Measurements from ENCODE around the gene NCKAP5.

GRCh38 chr2:133240491-133241223, 327.6 kb downstream of the NCKAP5 start:
- TF ChIP-seq EZH2 (IDR thresholded peaks at IDR 0.05; ENCODE audit: insufficient read depth, poor library complexity, severe bottlenecking) (no peak), EZH2phosphoT487 (IDR thresholded peaks at IDR 0.05; ENCODE audit: insufficient read depth, low read depth) (no peak)

Measured in GM23248 (cell line).